Right lobe of liver (tissue), 6 donors: ENCODE measurements around the gene TATDN2. TPM values are rescaled to one million over a fixed set of nuclear protein-coding genes. Genes with fewer than 3 reads are reported as not detected.

Source experiments
- ATAC-seq, 4 donors: fragments of 200-7000 bp; cut with Tn5 transposase; one replicate each; pipeline ENCODE4 v1.9.1; 2020; ENCODE audit warnings: mild to moderate bottlenecking in 4 of 4, moderate library complexity in 4 of 4
- DNase-seq, 3 donors: peaks; one replicate each; pipeline ENCODE4 v3.0.0-alpha.2; 2020
- H3K27ac ChIP-seq, 3 donors: fragments of 200-600 bp; one replicate each; pipeline ENCODE4 v1.8.0; 2022
- H3K27me3 ChIP-seq, 2 donors: fragments of 200-600 bp; one replicate each; pipeline ENCODE4 v1.8.0; 2022
- H3K36me3 ChIP-seq, 4 donors: fragments of 200-600 bp; sonication (generic) in 1 of 4; one replicate each; pipeline versions ENCODE4 v1.5.1 to v1.8.0; 2017 to 2022; ENCODE audit warnings: control low read depth in 1 of 4
- H3K4me1 ChIP-seq, 4 donors: fragments of 200-600 bp; sonication (generic) in 1 of 4; one replicate each; pipeline versions ENCODE4 v1.5.1 to v1.8.0; 2017 to 2022; ENCODE audit warnings: control low read depth in 1 of 4
- H3K4me3 ChIP-seq, 3 donors: fragments of 200-600 bp; one replicate each; pipeline ENCODE4 v1.8.0; 2022
- H3K9me3 ChIP-seq, 4 donors: fragments of 200-600 bp; sonication (generic) in 1 of 4; one replicate each; pipeline versions ENCODE4 v1.5.1 to v1.8.0; 2017 to 2022; ENCODE audit warnings: control low read depth in 1 of 4
- POLR2A ChIP-seq: fragments of 450-650 bp; IDR thresholded peaks from one replicate; pipeline ENCODE4 v1.6.1; 2017; ENCODE audit warnings: antibody characterized with exemption, mild to moderate bottlenecking
- WGBS: methylation state at CpG from one replicate; pipeline ENCODE4 v1.1.6; 2018; ENCODE audit warnings: low coverage, low lambda C conversion rate; ENCODE audit not compliant: insufficient coverage; ENCODE audit errors: missing lambda C conversion rate; 5-methylcytosine and 5-hydroxymethylcytosine counted together
- intact Hi-C, 2 donors: fragments of 100-400 bp; cut with DNase I; formaldehyde crosslinking; loops; one replicate each; pipeline versions ENCODE4 v1.11.2 to v1.14.1; 2022
- total RNA-seq, 6 experiments: library from RNA; depleted of rRNA in 2 of 6; stranded (reverse); fragments of >200 nt in 2 of 6; fragmentation: NEBNext Ultra II Directional in 3 of 6; extraction: Animal tissue kit (Norgen Biotek cat#: 25700) in 3 of 6; gene quantifications; one replicate each; pipeline versions ENCODE4 v1.1.0 to v1.2.4, GENCODE V29; 2016 to 2023
- TF ChIP-seq, protein P1 (sequence below), 4 donors: fragments of 200-600 bp in 3 of 4; fragments of 450-650 bp in 1 of 4; IDR thresholded peaks; one replicate each; pipeline versions ENCODE4 v1.5.1 to v1.8.0; 2016 to 2022; ENCODE audit warnings: antibody characterized with exemption in 4 of 4, mild to moderate bottlenecking in 2 of 4
- donor health status: DM: no; HTN: yes; CAD: no.
- donor health status: DM: no; HTN: no; CAD: no.
- donor health status: DM: no; HTN: no; CAD: no.
- donor health status: DM: no; HTN: yes; CAD: no.
- donor health status: DM: no; HTN: yes; CAD: no.

TATDN2 gene
- total RNA-seq, 6 experiments from 2014 or later = 7.2 to 13.4 (median 10.1) TPM

- H3K27ac ChIP-seq = no peak overlapping the region
- ATAC-seq (no peak), DNase-seq (no peak)
- TF ChIP-seq, protein P1, sequence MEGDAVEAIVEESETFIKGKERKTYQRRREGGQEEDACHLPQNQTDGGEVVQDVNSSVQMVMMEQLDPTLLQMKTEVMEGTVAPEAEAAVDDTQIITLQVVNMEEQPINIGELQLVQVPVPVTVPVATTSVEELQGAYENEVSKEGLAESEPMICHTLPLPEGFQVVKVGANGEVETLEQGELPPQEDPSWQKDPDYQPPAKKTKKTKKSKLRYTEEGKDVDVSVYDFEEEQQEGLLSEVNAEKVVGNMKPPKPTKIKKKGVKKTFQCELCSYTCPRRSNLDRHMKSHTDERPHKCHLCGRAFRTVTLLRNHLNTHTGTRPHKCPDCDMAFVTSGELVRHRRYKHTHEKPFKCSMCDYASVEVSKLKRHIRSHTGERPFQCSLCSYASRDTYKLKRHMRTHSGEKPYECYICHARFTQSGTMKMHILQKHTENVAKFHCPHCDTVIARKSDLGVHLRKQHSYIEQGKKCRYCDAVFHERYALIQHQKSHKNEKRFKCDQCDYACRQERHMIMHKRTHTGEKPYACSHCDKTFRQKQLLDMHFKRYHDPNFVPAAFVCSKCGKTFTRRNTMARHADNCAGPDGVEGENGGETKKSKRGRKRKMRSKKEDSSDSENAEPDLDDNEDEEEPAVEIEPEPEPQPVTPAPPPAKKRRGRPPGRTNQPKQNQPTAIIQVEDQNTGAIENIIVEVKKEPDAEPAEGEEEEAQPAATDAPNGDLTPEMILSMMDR (IDR thresholded peaks at IDR 0.05) = no peak
- no peak for TF ChIP-seq POLR2A
- no peaks in the 10 kb centered on the region for H3K9me3 ChIP-seq
- H3K4me3 ChIP-seq = no peak overlapping the region
- H3K27me3 ChIP-seq = no peaks in the 10 kb centered on the region
- intact Hi-C loops = no loop called here
- H3K36me3 ChIP-seq = peaks cover 0 to 55% (median 12%) of the 10 kb centered on the region in 4 donors
- H3K4me1 ChIP-seq = peaks cover 0 to 7% (median 0%) of the 10 kb centered on the region in 4 donors
- WGBS = 83% methylated on average over 4 of the region's 5 CpGs
Observed at GRCh38 chr3:10280177-10280529, 31.9 kb downstream of the TATDN2 start.

DNA sequence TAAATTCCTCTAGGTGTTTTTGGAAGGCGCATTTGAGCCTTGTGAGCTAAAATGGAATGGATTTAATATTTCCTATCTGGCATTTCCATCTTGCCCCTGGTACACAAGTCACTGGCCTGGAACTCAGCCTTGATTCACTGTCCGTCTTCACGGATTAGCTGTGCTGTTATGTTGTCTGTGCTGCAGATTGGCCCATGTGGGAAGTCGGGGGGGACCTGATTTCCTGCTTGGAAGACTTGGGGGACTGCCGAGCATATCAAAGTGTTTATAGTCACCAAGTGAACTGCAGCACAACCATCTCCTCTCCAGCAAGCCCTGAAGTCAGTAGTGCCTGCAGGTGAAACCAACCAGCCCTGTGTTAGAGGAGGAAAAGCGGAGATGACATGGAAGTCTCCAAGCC, 32.3 kb downstream of the TATDN2 start:
- ATAC-seq = no peak

DNA sequence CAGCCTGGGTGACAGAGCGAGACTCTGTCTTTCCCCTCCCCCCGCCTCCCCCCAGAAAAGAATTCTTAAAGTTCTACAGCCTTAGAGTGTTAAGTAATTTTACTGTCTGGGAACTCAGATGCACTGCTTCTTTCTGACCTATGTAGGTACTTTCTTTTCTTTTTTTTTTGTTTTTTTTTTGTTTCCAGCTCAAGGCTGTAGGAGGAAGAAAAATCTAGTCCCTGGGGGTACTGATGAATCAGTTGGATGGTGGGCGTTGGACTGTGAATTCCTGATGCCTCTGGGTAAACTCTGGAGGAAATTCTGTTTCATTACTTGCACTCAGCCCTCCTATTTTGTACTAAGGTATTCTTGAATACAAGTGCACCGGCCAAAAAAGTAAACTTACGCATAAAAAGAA, 33.7 kb downstream of the TATDN2 start:
- TF ChIP-seq, protein P1 (IDR thresholded peaks at IDR 0.05) = no peak
- TF ChIP-seq POLR2A = no peak
- Histone ChIP-seq H3K27ac (no peak overlapping the region), H3K9me3 (no peaks in the 10 kb centered on the region), H3K36me3 (peaks cover 0 to 47% (median 12%) of the 10 kb centered on the region in 4 donors), H3K4me3 (no peak overlapping the region), H3K4me1 (peaks cover 0 to 4% (median 0%) of the 10 kb centered on the region in 4 donors), H3K27me3 (no peaks in the 10 kb centered on the region)
- 85% methylated on average over 5 of the region's 5 CpGs for WGBS
- no peak for DNase-seq
- intact Hi-C loops = no loop called here
- ATAC-seq = no peak

More for the DNA sequence above, 32.3 kb downstream of the TATDN2 start:
- Histone ChIP-seq H3K27me3 (no peaks in the 10 kb centered on the region), H3K4me3 (no peak overlapping the region), H3K36me3 (peaks cover 0 to 55% (median 12%) of the 10 kb centered on the region in 4 donors), H3K4me1 (peaks cover 0 to 7% (median 0%) of the 10 kb centered on the region in 4 donors), H3K27ac (no peak overlapping the region), H3K9me3 (no peaks in the 10 kb centered on the region)
- TF ChIP-seq, protein P1 (IDR thresholded peaks at IDR 0.05) = no peak
- no peak for TF ChIP-seq POLR2A
- WGBS = 100% methylated on average over 2 of the region's 6 CpGs
- intact Hi-C loops = no loop called here
- DNase-seq = no peak

DNA sequence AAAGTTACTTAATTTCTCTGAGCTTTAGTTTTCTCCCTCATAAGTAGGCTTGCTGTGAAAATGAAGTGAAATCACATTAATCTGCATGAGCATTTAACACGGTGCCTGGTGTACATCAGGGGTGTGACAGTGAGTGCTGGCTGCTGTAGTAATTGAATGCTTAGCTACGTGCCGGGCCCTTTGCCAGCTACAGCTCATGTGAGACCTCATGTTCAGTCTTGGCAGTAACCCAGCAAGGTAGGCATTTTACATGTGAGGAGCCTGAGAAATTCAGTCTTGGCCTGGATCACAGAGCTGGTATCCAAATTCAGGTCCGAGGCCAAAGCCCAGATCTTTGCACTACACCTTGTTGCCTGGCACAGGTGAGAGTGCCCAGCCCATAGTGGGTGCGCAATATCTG, 35.4 kb downstream of the TATDN2 start:
- TF ChIP-seq, protein P1 (IDR thresholded peaks at IDR 0.05) = no peak
- no peak for TF ChIP-seq POLR2A
- Histone ChIP-seq H3K27me3 (no peaks in the 10 kb centered on the region), H3K27ac (no peak overlapping the region), H3K36me3 (peaks cover 0 to 40% (median 10%) of the 10 kb centered on the region in 4 donors), H3K4me1 (no peaks in the 10 kb centered on the region), H3K4me3 (no peak overlapping the region), H3K9me3 (no peaks in the 10 kb centered on the region)
- 57% methylated on average over 4 of the region's 5 CpGs for WGBS
- ATAC-seq (no peak), DNase-seq (no peak)
- intact Hi-C loops = no loop called here

DNA sequence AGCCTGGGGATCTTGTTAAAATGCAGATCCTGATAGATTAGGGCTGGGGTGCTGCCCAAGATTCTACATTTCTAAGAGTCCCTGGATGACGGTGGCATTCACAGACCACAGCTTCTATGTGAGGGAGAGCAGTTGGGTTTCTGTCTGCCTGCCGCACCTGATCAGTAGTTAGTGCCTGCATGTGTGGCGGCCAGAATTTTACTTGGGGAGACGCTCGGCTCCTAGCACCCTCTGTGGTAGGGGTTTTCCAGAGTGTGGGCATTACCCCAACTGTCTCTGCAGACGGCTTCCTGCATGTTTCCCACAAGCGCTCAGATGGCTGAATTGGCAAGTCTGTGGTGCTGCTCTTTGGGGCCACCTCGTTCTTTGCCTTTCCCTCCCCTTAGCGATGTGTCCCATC, 36.2 kb downstream of the TATDN2 start:
- Histone ChIP-seq H3K36me3 (peaks cover 0 to 36% (median 6%) of the 10 kb centered on the region in 4 donors), H3K27me3 (no peaks in the 10 kb centered on the region), H3K4me1 (no peaks in the 10 kb centered on the region), H3K4me3 (no peak overlapping the region), H3K27ac (no peak overlapping the region), H3K9me3 (no peaks in the 10 kb centered on the region)
- intact Hi-C loops = no loop called here
- 89% methylated on average over 4 of the region's 9 CpGs for WGBS
- DNase-seq (no peak), ATAC-seq (no peak)
- TF ChIP-seq POLR2A = no peak
- TF ChIP-seq, protein P1 (IDR thresholded peaks at IDR 0.05) = no peak
